T-cell (primary cell): ENCODE results near the gene SPOP. TPM values are rescaled to one million over a fixed set of nuclear protein-coding genes. Genes with fewer than 3 reads are reported as not detected.

Experiments used
- ATAC-seq, 4 experiments: fragments of 200-7000 bp in 3 of 4; fragments of 150-1000 bp in 1 of 4; cut with Tn5 transposase; replicated peaks in 1 of 4; 1 replicate in 3 of 4; 2 replicates in 1 of 4; pipeline ENCODE4 v1.10.0; 2021; ENCODE audit warnings: moderate library complexity in 3 of 4, mild to moderate bottlenecking in 2 of 4, moderate number of reproducible peaks in 1 of 4
- CTCF ChIA-PET, 2 donors: fragments of 300-600 bp; sonication (Branson Sonifier 250); formaldehyde crosslinking; loops; one replicate each; lab custom pipeline; 2022; ENCODE audit warnings: antibody characterized with exemption in 2 of 2; lab: Charles Lee
- POLR2A ChIA-PET, 2 donors: fragments of 300-600 bp; sonication (Branson Sonifier 250); formaldehyde crosslinking; loops; one replicate each; lab custom pipeline; 2022; ENCODE audit warnings: antibody characterized with exemption in 2 of 2; lab: Charles Lee
- DNase-seq, 35 experiments: peaks; one replicate each; pipeline versions ENCODE4 v3.0.0 to v3.0.0-alpha.2; 2013 to 2023
- H3K27ac ChIP-seq: one replicate; pipeline ENCODE4 v1.5.1; 2013; ENCODE audit warnings: low read length
- H3K27me3 ChIP-seq, 2 experiments: replicated peaks in 1 of 2; 1 replicate in 1 of 2; 2 replicates in 1 of 2; pipeline versions ENCODE4 v1.6.1 to v1.7.0; 2013; ENCODE audit warnings: low read length in 1 of 2, mixed read lengths in 1 of 2; ENCODE audit not compliant: control insufficient read depth in 2 of 2, insufficient read depth in 2 of 2; ENCODE audit errors: extremely low read depth in 1 of 2
- H3K36me3 ChIP-seq, 2 donors: 1 replicate in 1 of 2; 2 replicates in 1 of 2; pipeline versions ENCODE4 v1.6.1 to v1.7.0; 2013; ENCODE audit warnings: low read length in 1 of 2; ENCODE audit not compliant: control insufficient read depth in 2 of 2, insufficient read depth in 1 of 2; ENCODE audit errors: extremely low read depth in 1 of 2
- H3K4me1 ChIP-seq, 2 experiments: 1 replicate in 1 of 2; 2 replicates in 1 of 2; pipeline versions ENCODE4 v1.6.1 to v1.7.0; 2013; ENCODE audit warnings: low read length in 2 of 2, mixed read lengths in 1 of 2; ENCODE audit not compliant: insufficient read depth in 2 of 2, control insufficient read depth in 1 of 2; ENCODE audit errors: extremely low read depth in 1 of 2
- H3K4me3 ChIP-seq, 2 donors: 1 replicate in 1 of 2; 2 replicates in 1 of 2; pipeline versions ENCODE4 v1.5.1 to v1.7.0; 2013; ENCODE audit warnings: mild to moderate bottlenecking in 2 of 2, low read length in 1 of 2, moderate library complexity in 1 of 2; ENCODE audit not compliant: control insufficient read depth in 1 of 2; ENCODE audit errors: extremely low read depth in 1 of 2
- H3K9me3 ChIP-seq: 2 replicates; pipeline ENCODE4 v1.7.0; 2013
- H3K27ac Mint-ChIP-seq, 2 donors: one replicate each; pipeline ENCODE4 v1.8.0; 2020 to 2021; ENCODE audit warnings: mild to moderate bottlenecking in 2 of 2, mixed read lengths in 2 of 2
- H3K27me3 Mint-ChIP-seq, 2 donors: one replicate each; pipeline ENCODE4 v1.8.0; 2021 to 2022; ENCODE audit warnings: mixed read lengths in 2 of 2
- H3K36me3 Mint-ChIP-seq: one replicate; pipeline ENCODE4 v1.8.0; 2021; ENCODE audit warnings: mixed read lengths
- H3K4me1 Mint-ChIP-seq, 3 donors: one replicate each; pipeline ENCODE4 v1.8.0; 2020 to 2022; ENCODE audit warnings: mixed read lengths in 3 of 3, mild to moderate bottlenecking in 1 of 3
- H3K4me3 Mint-ChIP-seq, 3 donors: one replicate each; pipeline ENCODE4 v1.8.0; 2020 to 2022; ENCODE audit warnings: mild to moderate bottlenecking in 3 of 3, mixed read lengths in 3 of 3, moderate library complexity in 3 of 3
- H3K9me3 Mint-ChIP-seq, 3 donors: one replicate each; pipeline ENCODE4 v1.8.0; 2020 to 2022; ENCODE audit warnings: mixed read lengths in 3 of 3
- WGBS: methylation state at CpG from one replicate; pipeline ENCODE4 v1.1.5; 2013; ENCODE audit warnings: missing lambda C conversion rate; ENCODE audit not compliant: insufficient coverage; 5-methylcytosine and 5-hydroxymethylcytosine counted together
- total RNA-seq, 35 experiments: library from RNA in 6 of 35; stranded (reverse) in 6 of 35; fragments of 120-200 nt in 1 of 35; gene quantifications; one replicate each; pipeline versions ENCODE4 v1.2.1 to v1.2.4 and lab custom pipeline; 2013 to 2026

Gene SPOP
- total RNA-seq, 5 donors from 2014 or later (not counting 1 experiment from before 2014, with no cell fraction given), result 67.1 to 80.4 (median 71.5) TPM

GRCh38 chr17:49664706-49665211 lies 13.1 kb downstream of the SPOP start:
- H3K9me3 Mint-ChIP-seq, result no peaks in the 10 kb centered on the region
- POLR2A ChIA-PET, result interaction anchor here in 1 of 2 donors (0.7 kb wide), 1 partner anchor 40 kb away, joined by 3 read pairs; no protein-coding TSS in a partner anchor
- DNase-seq (no peak), ATAC-seq (no peak)
- Histone ChIP-seq H3K9me3 (no peaks in the 10 kb centered on the region), H3K4me1 (peaks cover 3 to 10% of the 10 kb centered on the region in 2 experiments), H3K27ac (no peak overlapping the region), H3K36me3 (peaks cover 5 to 7% of the 10 kb centered on the region in 2 donors), H3K27me3 (no peaks in the 10 kb centered on the region), H3K4me3 (no peak overlapping the region)
- WGBS, result 100% methylated on average over 1 of the region's 3 CpGs
- peaks cover 14% of the 10 kb centered on the region for H3K36me3 Mint-ChIP-seq
- H3K4me1 Mint-ChIP-seq, result peaks cover 48 to 61% (median 61%) of the 10 kb centered on the region in 3 donors
- H3K27me3 Mint-ChIP-seq, result no peaks in the 10 kb centered on the region
- CTCF ChIA-PET, result interaction anchor here (0.5 to 1.0 kb wide), 3 partner anchors 24 to 450 kb away, joined by 3 to 8 read pairs (median 3); no protein-coding TSS in a partner anchor
- H3K4me3 Mint-ChIP-seq, result no peak overlapping the region
- H3K27ac Mint-ChIP-seq, result no peak overlapping the region

- peaks cover 5 to 12% of the 10 kb centered on the region in 2 donors for H3K36me3 ChIP-seq
- WGBS, result 85% methylated on average over 2 of the region's 3 CpGs
- no peaks in the 10 kb centered on the region for H3K9me3 Mint-ChIP-seq
- H3K27me3 ChIP-seq, result no peaks in the 10 kb centered on the region
- DNase-seq (no peak), ATAC-seq (no peak)
- POLR2A ChIA-PET, result interaction anchor here in 1 of 2 donors (0.6 kb wide), 1 partner anchor 1222 kb away, joined by 3 read pairs; no protein-coding TSS in a partner anchor
- CTCF ChIA-PET, result interaction anchor here in 1 of 2 donors (0.6 kb wide), 1 partner anchor 17 kb away, joined by 5 read pairs; no protein-coding TSS in a partner anchor
- no peaks in the 10 kb centered on the region for H3K9me3 ChIP-seq
- H3K4me3 ChIP-seq, result no peak overlapping the region
- no peaks in the 10 kb centered on the region for H3K27me3 Mint-ChIP-seq
- no peak overlapping the region for H3K27ac ChIP-seq
- H3K4me1 Mint-ChIP-seq, result peaks cover 52 to 65% (median 58%) of the 10 kb centered on the region in 3 donors
- peak overlapping the region in 1 of 2 donors; percentile 41 for H3K27ac Mint-ChIP-seq
- H3K4me3 Mint-ChIP-seq, result peak overlapping the region in 1 of 3 donors; percentile 6
- peaks cover 0 to 4% of the 10 kb centered on the region in 2 experiments for H3K4me1 ChIP-seq
- H3K36me3 Mint-ChIP-seq, result peaks cover 36% of the 10 kb centered on the region
Measured at GRCh38 chr17:49659661-49660382, 18.1 kb downstream of the SPOP start.

GRCh38 chr17:49656247-49656646 lies 21.6 kb downstream of the SPOP start:
- ATAC-seq (no peak), DNase-seq (no peak)
- 100% methylated on average over 1 of the region's 1 CpG for WGBS
- Histone ChIP-seq H3K36me3 (peaks cover 5 to 9% of the 10 kb centered on the region in 2 donors), H3K27me3 (no peaks in the 10 kb centered on the region), H3K4me1 (peaks cover 5 to 7% of the 10 kb centered on the region in 2 experiments), H3K4me3 (no peak overlapping the region), H3K9me3 (no peaks in the 10 kb centered on the region), H3K27ac (no peak overlapping the region)
- Mint-ChIP-seq H3K27me3 (no peaks in the 10 kb centered on the region), H3K36me3 (peaks cover 28% of the 10 kb centered on the region), H3K4me1 (peaks cover 58 to 65% (median 60%) of the 10 kb centered on the region in 3 donors), H3K27ac (no peak overlapping the region), H3K9me3 (no peaks in the 10 kb centered on the region), H3K4me3 (no peak overlapping the region)
- ChIA-PET CTCF (interaction anchor here in 1 of 2 donors (0.7 kb wide), 1 partner anchor 66 kb away, joined by 4 read pairs; no protein-coding TSS in a partner anchor), POLR2A (no interaction called here)

- no peak for ATAC-seq
Measured at GRCh38 chr17:49647256-49647585, 30.7 kb downstream of the SPOP start.

GRCh38 chr17:49646391-49647255 lies 31.3 kb downstream of the SPOP start:
- no peak overlapping the region for H3K4me3 Mint-ChIP-seq
- H3K27me3 ChIP-seq, result no peaks in the 10 kb centered on the region
- no peak overlapping the region for H3K27ac ChIP-seq
- no peak overlapping the region for H3K27ac Mint-ChIP-seq
- H3K9me3 Mint-ChIP-seq, result no peaks in the 10 kb centered on the region
- H3K27me3 Mint-ChIP-seq, result no peaks in the 10 kb centered on the region
- ATAC-seq, result no peak
- H3K4me3 ChIP-seq, result no peak overlapping the region
- peaks cover 6 to 12% of the 10 kb centered on the region in 2 experiments for H3K4me1 ChIP-seq
- H3K4me1 Mint-ChIP-seq, result peaks cover 59 to 78% (median 59%) of the 10 kb centered on the region in 3 donors
- H3K9me3 ChIP-seq, result no peaks in the 10 kb centered on the region
- WGBS, result no CpG with 5 or more reads among the region's 10 CpGs
- ChIA-PET POLR2A (interaction anchor here in 1 of 2 donors (0.6 kb wide), 1 partner anchor 41 kb away, joined by 3 read pairs; no protein-coding TSS in a partner anchor), CTCF (interaction anchor here in 1 of 2 donors (0.6 to 0.7 kb wide), 2 partner anchors 45 to 87 kb away, joined by 5 to 7 read pairs; no protein-coding TSS in a partner anchor)
- H3K36me3 Mint-ChIP-seq, result peaks cover 6% of the 10 kb centered on the region
- H3K36me3 ChIP-seq, result peaks cover 0 to 4% of the 10 kb centered on the region in 2 donors
- no peak for DNase-seq

More at GRCh38 chr17:49647256-49647585, 30.7 kb downstream of the SPOP start:
- Histone ChIP-seq H3K36me3 (peaks cover 0 to 4% of the 10 kb centered on the region in 2 donors), H3K9me3 (no peaks in the 10 kb centered on the region), H3K4me3 (no peak overlapping the region), H3K27ac (no peak overlapping the region), H3K27me3 (no peaks in the 10 kb centered on the region), H3K4me1 (peaks cover 6 to 15% of the 10 kb centered on the region in 2 experiments)
- Mint-ChIP-seq H3K36me3 (peaks cover 6% of the 10 kb centered on the region), H3K27ac (peak overlapping the region in 1 of 2 donors; percentile 22), H3K9me3 (no peaks in the 10 kb centered on the region), H3K4me1 (peaks cover 62 to 81% (median 63%) of the 10 kb centered on the region in 3 donors), H3K4me3 (no peak overlapping the region), H3K27me3 (no peaks in the 10 kb centered on the region)
- DNase-seq, result no peak
- WGBS, result 94% methylated on average over 3 of the region's 8 CpGs
- ChIA-PET POLR2A (interaction anchor here in 1 of 2 donors (0.6 kb wide), 1 partner anchor 41 kb away, joined by 3 read pairs; no protein-coding TSS in a partner anchor), CTCF (interaction anchor here in 1 of 2 donors (0.6 kb wide), 1 partner anchor 87 kb away, joined by 7 read pairs; no protein-coding TSS in a partner anchor)
